Measurements from ENCODE around the gene GRID1.

The GRID1 gene

GRCh38 chr10:86249794-86250193 lies 116.8 kb downstream of the GRID1 start:
- TF ChIP-seq CTCF (IDR thresholded peaks at IDR 0.05; ENCODE audit: control insufficient read depth, extremely low read depth, insufficient read depth): no peak

GRCh38 chr10:86248062-86248461 lies 118.5 kb downstream of the GRID1 start:
- H3K4me3 ChIP-seq (ENCODE audit: low read depth, low read length): no peak overlapping the region
- no peak for TF ChIP-seq CTCF (IDR thresholded peaks at IDR 0.05; ENCODE audit: control insufficient read depth, extremely low read depth, insufficient read depth)
- no peak for DNase-seq (ENCODE audit: low read depth)

More at GRCh38 chr10:86249794-86250193, 116.8 kb downstream of the GRID1 start:
- no peak for DNase-seq (ENCODE audit: low read depth)
- no peak overlapping the region for H3K4me3 ChIP-seq (ENCODE audit: low read depth, low read length)

GRCh38 chr10:86247588-86247987 lies 119.0 kb downstream of the GRID1 start:
- no peak for DNase-seq (ENCODE audit: low read depth)
- TF ChIP-seq CTCF (IDR thresholded peaks at IDR 0.05; ENCODE audit: control insufficient read depth, extremely low read depth, insufficient read depth): no peak
- no peak overlapping the region for H3K4me3 ChIP-seq (ENCODE audit: low read depth, low read length)

GRCh38 chr10:86247073-86247472 lies 119.5 kb downstream of the GRID1 start:
- DNase-seq (ENCODE audit: low read depth): no peak
- no peak overlapping the region for H3K4me3 ChIP-seq (ENCODE audit: low read depth, low read length)
- TF ChIP-seq CTCF (IDR thresholded peaks at IDR 0.05; ENCODE audit: control insufficient read depth, extremely low read depth, insufficient read depth): no peak

GRCh38 chr10:86246279-86246940 lies 120.2 kb downstream of the GRID1 start:
- H3K4me3 ChIP-seq (ENCODE audit: low read depth, low read length): no peak overlapping the region
- no peak for DNase-seq (ENCODE audit: low read depth)
- TF ChIP-seq CTCF (IDR thresholded peaks at IDR 0.05; ENCODE audit: control insufficient read depth, extremely low read depth, insufficient read depth): no peak

- TF ChIP-seq CTCF (IDR thresholded peaks at IDR 0.05; ENCODE audit: control insufficient read depth, extremely low read depth, insufficient read depth): no peak
- DNase-seq (ENCODE audit: low read depth): no peak
- no peak overlapping the region for H3K4me3 ChIP-seq (ENCODE audit: low read depth, low read length)
Measured at GRCh38 chr10:86245015-86245394, 121.6 kb downstream of the GRID1 start.
